Fibroblast of lung (primary cell): ENCODE results near the gene DIS3L2. TPM values are rescaled to one million over a fixed set of nuclear protein-coding genes. Genes with fewer than 3 reads are reported as not detected.

Experiments
- DNase-seq, 2 donors: peaks; one replicate each; pipeline versions ENCODE4 v3.0.0 to v3.0.0-alpha.2; 2010; ENCODE audit warnings: low read depth in 2 of 2
- H2AFZ ChIP-seq: 2 replicates; pipeline ENCODE4 v1.5.1; 2012; ENCODE audit warnings: low read length, control low read depth, inconsistent platforms
- H3K27ac ChIP-seq: 2 replicates; pipeline ENCODE4 v1.5.1; 2011; ENCODE audit warnings: low read length, control low read depth; ENCODE audit not compliant: insufficient read depth
- H3K27me3 ChIP-seq: 2 replicates; pipeline ENCODE4 v1.5.1; 2011; ENCODE audit warnings: mild to moderate bottlenecking, low read length; ENCODE audit not compliant: control insufficient read depth, insufficient read depth
- H3K36me3 ChIP-seq: 2 replicates; pipeline ENCODE4 v1.5.1; 2011; ENCODE audit warnings: low read length; ENCODE audit not compliant: control insufficient read depth, insufficient read depth
- H3K4me1 ChIP-seq: 2 replicates; pipeline ENCODE4 v1.5.1; 2011; ENCODE audit warnings: low read length; ENCODE audit not compliant: control insufficient read depth, insufficient read depth; ENCODE audit errors: extremely low read depth
- H3K4me2 ChIP-seq: 2 replicates; pipeline ENCODE4 v1.5.1; 2011; ENCODE audit warnings: low read length, control low read depth; ENCODE audit not compliant: insufficient read depth; ENCODE audit errors: extremely low read depth
- H3K4me3 ChIP-seq, 4 experiments: fragments of 200-600 bp in 1 of 4; sonication (generic) in 1 of 4; replicated peaks in 1 of 4; 2 replicates each; pipeline ENCODE4 v1.5.1; 2011 to 2016; ENCODE audit warnings: low read length in 4 of 4, low read depth in 3 of 4, mild to moderate bottlenecking in 3 of 4, control low read depth in 2 of 4, inconsistent platforms in 1 of 4, mixed read lengths in 1 of 4; ENCODE audit not compliant: insufficient read depth in 1 of 4; ENCODE audit errors: control extremely low read depth in 1 of 4
- H3K79me2 ChIP-seq: 2 replicates; pipeline ENCODE4 v1.5.1; 2012; ENCODE audit warnings: mild to moderate bottlenecking, low read length, inconsistent platforms; ENCODE audit not compliant: control insufficient read depth, insufficient read depth
- H3K9ac ChIP-seq: 2 replicates; pipeline ENCODE4 v1.5.1; 2011; ENCODE audit warnings: mild to moderate bottlenecking, low read length, control low read depth; ENCODE audit not compliant: insufficient read depth
- H3K9me3 ChIP-seq: 2 replicates; pipeline ENCODE4 v1.5.1; 2012; ENCODE audit warnings: low read depth, low read length; ENCODE audit not compliant: control insufficient read depth, insufficient read depth
- H4K20me1 ChIP-seq: 2 replicates; pipeline ENCODE4 v1.5.1; 2011; ENCODE audit warnings: low read length; ENCODE audit not compliant: control insufficient read depth, insufficient read depth; ENCODE audit errors: extremely low read depth
- EZH2 ChIP-seq: IDR thresholded peaks from 2 replicates; pipeline ENCODE4 v1.5.1; 2012; ENCODE audit warnings: low read length, control low read depth, mild to moderate bottlenecking; ENCODE audit errors: missing control alignments
- polyA plus RNA-seq, 2 donors: library from polyadenylated mRNA; depleted of rRNA in 1 of 2; stranded (reverse) in 1 of 2; unstranded in 1 of 2; fragments of >200 nt; gene quantifications; 2 replicates each; pipeline ENCODE4 v1.2.1, GENCODE V29; 2011 to 2012; ENCODE audit warnings: missing spikeins in 1 of 2
- total RNA-seq: library from RNA; depleted of rRNA; stranded (reverse); fragments of >200 nt; gene quantifications from 2 replicates; pipeline ENCODE4 v1.2.1, GENCODE V29; 2014
- TF ChIP-seq, protein P1 (sequence below), 2 donors: IDR thresholded peaks in 1 of 2; conservative IDR thresholded peaks in 1 of 2; 1 replicate in 1 of 2; 2 replicates in 1 of 2; pipeline ENCODE4 v1.5.1; 2011 to 2012; ENCODE audit warnings: low read length in 2 of 2, control low read depth in 1 of 2, inconsistent platforms in 1 of 2, low read depth in 1 of 2, mild to moderate bottlenecking in 1 of 2

The DIS3L2 gene
- total and polyA plus RNA-seq, 2 donors (not counting 1 experiment from before 2014, with no cell fraction given), result 5.2 to 15.2 TPM

DNA sequence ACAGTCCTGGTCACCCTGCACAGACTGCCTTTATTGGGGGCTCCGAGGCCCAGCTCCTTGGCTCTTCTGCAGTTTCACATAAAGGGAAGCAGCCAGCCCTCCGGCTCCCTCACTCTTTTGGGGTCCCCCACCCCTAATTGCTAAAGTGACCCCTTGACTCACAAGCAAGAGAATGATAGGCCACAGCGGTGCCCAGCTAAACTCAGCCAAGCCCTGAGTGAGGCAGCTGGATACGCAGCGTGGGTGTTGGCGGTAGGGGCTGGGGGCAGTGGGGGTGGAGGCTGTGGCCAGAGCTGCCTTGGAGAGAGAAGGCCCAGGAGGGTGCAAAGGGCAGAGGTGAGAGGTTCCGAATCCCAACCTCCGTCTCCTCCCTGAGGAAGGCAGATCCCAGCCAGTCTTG is 391.6 kb downstream of the DIS3L2 start:
- no peak overlapping the region for H3K4me2 ChIP-seq
- TF ChIP-seq, protein P1, sequence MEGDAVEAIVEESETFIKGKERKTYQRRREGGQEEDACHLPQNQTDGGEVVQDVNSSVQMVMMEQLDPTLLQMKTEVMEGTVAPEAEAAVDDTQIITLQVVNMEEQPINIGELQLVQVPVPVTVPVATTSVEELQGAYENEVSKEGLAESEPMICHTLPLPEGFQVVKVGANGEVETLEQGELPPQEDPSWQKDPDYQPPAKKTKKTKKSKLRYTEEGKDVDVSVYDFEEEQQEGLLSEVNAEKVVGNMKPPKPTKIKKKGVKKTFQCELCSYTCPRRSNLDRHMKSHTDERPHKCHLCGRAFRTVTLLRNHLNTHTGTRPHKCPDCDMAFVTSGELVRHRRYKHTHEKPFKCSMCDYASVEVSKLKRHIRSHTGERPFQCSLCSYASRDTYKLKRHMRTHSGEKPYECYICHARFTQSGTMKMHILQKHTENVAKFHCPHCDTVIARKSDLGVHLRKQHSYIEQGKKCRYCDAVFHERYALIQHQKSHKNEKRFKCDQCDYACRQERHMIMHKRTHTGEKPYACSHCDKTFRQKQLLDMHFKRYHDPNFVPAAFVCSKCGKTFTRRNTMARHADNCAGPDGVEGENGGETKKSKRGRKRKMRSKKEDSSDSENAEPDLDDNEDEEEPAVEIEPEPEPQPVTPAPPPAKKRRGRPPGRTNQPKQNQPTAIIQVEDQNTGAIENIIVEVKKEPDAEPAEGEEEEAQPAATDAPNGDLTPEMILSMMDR (conservative IDR thresholded peaks at IDR 0.05 in 1 of 2, IDR thresholded peaks at IDR 0.05 in 1 of 2; ENCODE audit: low read depth in 1 of 2, low read length in 2 of 2), result no peak
- no peak for TF ChIP-seq EZH2
- H3K4me1 ChIP-seq, result no peaks in the 10 kb centered on the region
- no peak overlapping the region for H3K4me3 ChIP-seq
- H3K27ac ChIP-seq, result no peak overlapping the region
- no peaks in the 10 kb centered on the region for H3K9me3 ChIP-seq
- H2AFZ ChIP-seq, result no peak overlapping the region
- no peaks in the 10 kb centered on the region for H4K20me1 ChIP-seq
- peaks cover 20% of the 10 kb centered on the region for H3K27me3 ChIP-seq
- H3K36me3 ChIP-seq, result no peaks in the 10 kb centered on the region
- no peak overlapping the region for H3K9ac ChIP-seq
- DNase-seq, result no peak
- no peaks in the 10 kb centered on the region for H3K79me2 ChIP-seq

DNA sequence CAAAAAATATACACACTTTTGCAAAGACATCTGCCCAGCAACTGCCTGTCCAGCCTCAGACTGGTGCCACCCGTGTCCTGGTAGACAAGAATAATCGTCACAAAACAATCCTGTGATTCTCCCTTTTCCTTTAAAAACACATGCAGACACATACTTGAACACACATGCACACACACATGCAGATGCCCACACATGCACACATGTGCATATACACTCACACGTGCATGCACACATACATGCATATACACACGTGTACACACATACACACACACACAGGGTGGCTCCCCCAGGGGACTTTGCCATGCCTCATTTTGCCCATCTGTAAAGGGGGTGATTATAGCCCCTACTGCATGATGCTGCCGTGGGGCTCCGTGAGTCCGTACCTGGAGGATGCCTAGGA is 392.1 kb downstream of the DIS3L2 start:
- TF ChIP-seq, protein P1 (conservative IDR thresholded peaks at IDR 0.05 in 1 of 2, IDR thresholded peaks at IDR 0.05 in 1 of 2; ENCODE audit: low read depth in 1 of 2, low read length in 2 of 2), result no peak
- TF ChIP-seq EZH2, result no peak
- H3K79me2 ChIP-seq, result no peaks in the 10 kb centered on the region
- H2AFZ ChIP-seq, result no peak overlapping the region
- no peaks in the 10 kb centered on the region for H3K9me3 ChIP-seq
- no peaks in the 10 kb centered on the region for H3K36me3 ChIP-seq
- no peaks in the 10 kb centered on the region for H4K20me1 ChIP-seq
- peaks cover 20% of the 10 kb centered on the region for H3K27me3 ChIP-seq
- no peak overlapping the region for H3K27ac ChIP-seq
- no peak overlapping the region for H3K4me3 ChIP-seq
- H3K4me2 ChIP-seq, result no peak overlapping the region
- H3K9ac ChIP-seq, result no peak overlapping the region
- DNase-seq, result no peak
- no peaks in the 10 kb centered on the region for H3K4me1 ChIP-seq

DNA sequence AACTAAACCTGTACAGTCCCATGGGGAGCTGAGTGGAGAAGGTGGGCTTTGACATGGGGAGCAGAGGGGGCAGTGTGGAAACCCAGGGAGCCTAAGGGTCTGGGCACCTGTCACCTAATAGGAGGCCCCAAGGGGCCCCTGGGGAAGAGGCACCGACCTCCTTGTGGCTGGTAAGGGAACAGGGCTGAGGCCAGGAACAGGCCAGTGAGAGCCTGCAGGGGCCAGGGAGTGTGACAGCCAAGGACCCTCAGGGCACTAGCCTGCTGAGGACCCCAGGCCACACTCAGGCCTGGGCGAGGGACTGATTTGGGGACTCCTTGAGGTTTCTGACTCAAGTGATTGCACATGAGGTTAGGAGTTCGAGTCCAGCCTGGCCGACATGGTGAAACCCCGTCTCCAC is 392.6 kb downstream of the DIS3L2 start:
- no peak overlapping the region for H3K27ac ChIP-seq
- DNase-seq, result no peak
- no peaks in the 10 kb centered on the region for H3K9me3 ChIP-seq
- H3K9ac ChIP-seq, result no peak overlapping the region
- H3K4me3 ChIP-seq, result no peak overlapping the region
- no peaks in the 10 kb centered on the region for H4K20me1 ChIP-seq
- H3K79me2 ChIP-seq, result no peaks in the 10 kb centered on the region
- H2AFZ ChIP-seq, result no peak overlapping the region
- H3K36me3 ChIP-seq, result no peaks in the 10 kb centered on the region
- TF ChIP-seq EZH2, result no peak
- TF ChIP-seq, protein P1 (conservative IDR thresholded peaks at IDR 0.05 in 1 of 2, IDR thresholded peaks at IDR 0.05 in 1 of 2; ENCODE audit: low read depth in 1 of 2, low read length in 2 of 2), result no peak
- no peaks in the 10 kb centered on the region for H3K4me1 ChIP-seq
- no peak overlapping the region for H3K4me2 ChIP-seq
- H3K27me3 ChIP-seq, result peaks cover 20% of the 10 kb centered on the region
